IMR-90 (cell line): ENCODE results near the gene MPC2. TPM values are rescaled to one million over a fixed set of nuclear protein-coding genes. Genes with fewer than 3 reads are reported as not detected.
A peak's percentile ranks its signal among the peaks of the same experiment; 100 is the strongest.

Source experiments
- ATAC-seq: fragments of 200-7000 bp; cut with Tn5 transposase; 2 replicates; pipeline ENCODE4 v1.9.1; 2020; ENCODE audit warnings: low read depth, mild to moderate bottlenecking, moderate library complexity
- BruUV-seq: library from RNA; stranded (reverse); fragments of 400-500 nt; replicated peaks from 2 replicates; lab custom pipeline; 2021; lab: Mats Ljungman, UMichigan
- CTCF ChIA-PET: fragments of 300-600 bp; formaldehyde crosslinking; extraction: SDS; loops from one replicate; lab custom pipeline; 2021; ENCODE audit warnings: antibody characterized with exemption; lab: Yijun Ruan, JAX
- POLR2A ChIA-PET: fragments of 300-600 bp; sonication (Branson Sonifier 250); formaldehyde crosslinking; loops from one replicate; lab custom pipeline; 2022; ENCODE audit warnings: antibody characterized with exemption; ENCODE audit not compliant: unreplicated experiment; lab: Charles Lee
- DNase-seq: peaks from one replicate; pipeline ENCODE4 v3.0.0; 2013
- H2AFZ ChIP-seq: replicated peaks from 2 replicates; pipeline ENCODE3; 2013; ENCODE audit warnings: low read length, mild to moderate bottlenecking; ENCODE audit not compliant: poor library complexity
- H2AK5ac ChIP-seq: 2 replicates; pipeline ENCODE4 v1.6.1; 2013; ENCODE audit warnings: low read depth, low read length, inconsistent platforms
- H2AK9ac ChIP-seq: replicated peaks from 2 replicates; pipeline ENCODE3; 2013; ENCODE audit warnings: mild to moderate bottlenecking, low read depth, low read length, moderate library complexity; ENCODE audit not compliant: poor library complexity
- H2BK120ac ChIP-seq: 2 replicates; pipeline ENCODE4 v1.6.1; 2013; ENCODE audit warnings: low read depth, low read length, inconsistent platforms
- H2BK15ac ChIP-seq: 3 replicates; pipeline ENCODE4 v1.6.1; 2013; ENCODE audit warnings: low read depth, low read length, inconsistent platforms
- H2BK20ac ChIP-seq: 2 replicates; pipeline ENCODE4 v1.6.1; 2013; ENCODE audit warnings: low read depth, mild to moderate bottlenecking, inconsistent platforms, low read length, moderate library complexity
- H2BK5ac ChIP-seq: 2 replicates; pipeline ENCODE4 v1.6.1; 2013; ENCODE audit warnings: mild to moderate bottlenecking, low read depth, low read length, inconsistent platforms; ENCODE audit not compliant: poor library complexity, severe bottlenecking
- H3K14ac ChIP-seq: replicated peaks from 2 replicates; pipeline ENCODE4 v1.6.1; 2013; ENCODE audit warnings: low read depth, low read length, inconsistent platforms
- H3K18ac ChIP-seq: 2 replicates; pipeline ENCODE4 v1.6.1; 2013; ENCODE audit warnings: low read depth, low read length, control low read depth
- H3K23ac ChIP-seq: 2 replicates; pipeline ENCODE4 v1.6.1; 2013; ENCODE audit warnings: low read depth, low read length, inconsistent platforms
- H3K27ac ChIP-seq: 2 replicates; pipeline ENCODE4 v1.5.1; 2013; ENCODE audit warnings: mild to moderate bottlenecking, control low read depth, low read length; ENCODE audit not compliant: insufficient read depth
- H3K27me3 ChIP-seq: 2 replicates; pipeline ENCODE4 v1.6.1; 2013; ENCODE audit warnings: low read length; ENCODE audit not compliant: control insufficient read depth, insufficient read depth
- H3K36me3 ChIP-seq: 2 replicates; pipeline ENCODE4 v1.6.1; 2013; ENCODE audit warnings: low read length, mixed read lengths; ENCODE audit not compliant: control insufficient read depth, insufficient read depth
- H3K4ac ChIP-seq: 2 replicates; pipeline ENCODE4 v1.6.1; 2013; ENCODE audit warnings: low read depth, low read length, inconsistent platforms
- H3K4me1 ChIP-seq: 2 replicates; pipeline ENCODE4 v1.6.1; 2013; ENCODE audit warnings: low read length, mixed read lengths; ENCODE audit not compliant: control insufficient read depth, insufficient read depth
- H3K4me2 ChIP-seq: 2 replicates; pipeline ENCODE4 v1.6.1; 2013; ENCODE audit warnings: low read depth, mild to moderate bottlenecking, control low read depth, low read length, moderate library complexity
- H3K4me3 ChIP-seq: 2 replicates; pipeline ENCODE4 v1.5.1; 2013; ENCODE audit warnings: low read depth, mild to moderate bottlenecking, control low read depth, low read length, moderate library complexity; ENCODE audit not compliant: insufficient read depth
- H3K56ac ChIP-seq: 2 replicates; pipeline ENCODE4 v1.6.1; 2013; ENCODE audit warnings: low read length, inconsistent platforms; ENCODE audit not compliant: insufficient read depth; ENCODE audit errors: extremely low read depth
- H3K79me1 ChIP-seq, 2 experiments: 2 replicates each; pipeline ENCODE4 v1.6.1; 2013; ENCODE audit warnings: low read length in 2 of 2, inconsistent platforms in 1 of 2, low read depth in 1 of 2
- H3K9ac ChIP-seq: 2 replicates; pipeline ENCODE4 v1.6.1; 2013; ENCODE audit warnings: low read depth, low read length, control low read depth
- H3K9me1 ChIP-seq: 2 replicates; pipeline ENCODE4 v1.6.1; 2013; ENCODE audit warnings: low read length, inconsistent platforms; ENCODE audit not compliant: insufficient read depth
- H3K9me3 ChIP-seq: 2 replicates; pipeline ENCODE4 v1.6.1; 2013; ENCODE audit warnings: low read length; ENCODE audit not compliant: control insufficient read depth, insufficient read depth
- H4K20me1 ChIP-seq: 2 replicates; pipeline ENCODE4 v1.6.1; 2013; ENCODE audit warnings: low read length, inconsistent platforms; ENCODE audit not compliant: insufficient read depth
- H4K5ac ChIP-seq: 2 replicates; pipeline ENCODE4 v1.6.1; 2013; ENCODE audit warnings: mild to moderate bottlenecking, low read depth, low read length, control low read depth
- H4K8ac ChIP-seq, 2 experiments: 2 replicates each; pipeline ENCODE4 v1.6.1; 2013; ENCODE audit warnings: low read depth in 2 of 2, low read length in 2 of 2, control low read depth in 1 of 2, inconsistent platforms in 1 of 2
- H4K91ac ChIP-seq: 2 replicates; pipeline ENCODE4 v1.6.1; 2013; ENCODE audit warnings: low read depth, low read length, inconsistent platforms; ENCODE audit not compliant: insufficient read depth
- MAFK ChIP-seq: IDR thresholded peaks from 2 replicates; pipeline ENCODE4 v1.6.1; 2012; ENCODE audit warnings: low read depth, low read length, improper control_type of control experiment
- NFE2L2 ChIP-seq: fragments of 150-350 bp; IDR thresholded peaks from 2 replicates; pipeline ENCODE4 v1.6.1; 2016; ENCODE audit warnings: low read depth, mild to moderate bottlenecking, low read length
- WGBS, 2 experiments: methylation state at CpG; one replicate each; pipeline versions ENCODE4 v1.1.5 to v1.1.7; 2013; ENCODE audit warnings: missing lambda C conversion rate in 2 of 2; ENCODE audit not compliant: insufficient read length in 1 of 2; ENCODE audit errors: extremely low coverage in 2 of 2; 5-methylcytosine and 5-hydroxymethylcytosine counted together
- dilution Hi-C: fragments of 300-500 bp; cut with HindIII; formaldehyde crosslinking; loops from one replicate; pipeline ENCODE4 v1.14.3; 2018; ENCODE audit warnings: low sequenced_read_pairs; ENCODE audit not compliant: unreplicated experiment
- in situ Hi-C: fragments of 300-500 bp; cut with MboI; formaldehyde crosslinking; loops from 3 replicates; pipeline ENCODE4 v1.14.3; 2019; ENCODE audit warnings: low sequenced_read_pairs, inconsistent platforms, mixed read lengths
- intact Hi-C: fragments of 100-400 bp; cut with micrococcal nuclease; formaldehyde crosslinking; loops from 2 replicates; pipeline ENCODE4 v1.10.0; 2022
- polyA plus RNA-seq, 3 experiments: library from polyadenylated mRNA; depleted of rRNA; stranded (reverse); fragments of >200 nt; gene quantifications; 2 replicates each; pipeline ENCODE4 v1.2.3, GENCODE V29; 2012; ENCODE audit warnings: low replicate concordance in 1 of 3
- total RNA-seq: library from RNA; depleted of rRNA; stranded (reverse); fragments of >200 nt; gene quantifications from 2 replicates; pipeline ENCODE4 v1.2.3, GENCODE V29; 2012

Gene MPC2
- total and polyA plus RNA-seq, 2 of the 4 experiments (the other 2 are of a cell fraction) = 35.0 to 42.9 TPM

GRCh38 chr1:167922611-167923074 is 14.2 kb downstream of the MPC2 start:
- TF ChIP-seq NFE2L2 (no peak), MAFK (no peak)
- no peak overlapping the region for H3K9ac ChIP-seq
- H4K20me1 ChIP-seq = no peaks in the 10 kb centered on the region
- dilution Hi-C loops = no loop called here
- no peak overlapping the region for H2AK5ac ChIP-seq
- ChIA-PET CTCF (no interaction called here), POLR2A (no interaction called here)
- DNase-seq (no peak), ATAC-seq (no peak)
- H3K4me2 ChIP-seq = no peak overlapping the region
- H2AFZ ChIP-seq = no peak overlapping the region
- peaks cover 8 to 25% of the 10 kb centered on the region in 2 experiments for H3K79me1 ChIP-seq
- H3K27ac ChIP-seq = no peak overlapping the region
- no peaks in the 10 kb centered on the region for H3K9me1 ChIP-seq
- no TSS peak for BruUV-seq
- no peaks in the 10 kb centered on the region for H3K36me3 ChIP-seq
- no peak overlapping the region for H3K56ac ChIP-seq
- no peak overlapping the region for H2AK9ac ChIP-seq
- no peak overlapping the region for H3K18ac ChIP-seq
- no peak overlapping the region for H4K5ac ChIP-seq
- H2BK15ac ChIP-seq = no peak overlapping the region
- no peak overlapping the region for H2BK20ac ChIP-seq
- H3K14ac ChIP-seq = no peak overlapping the region
- in situ Hi-C loops = no loop called here
- no CpG with 5 or more reads among the region's 1 CpG for WGBS, 2 experiments
- no peak overlapping the region for H2BK120ac ChIP-seq
- no peak overlapping the region for H4K91ac ChIP-seq
- peak overlapping the region; percentile 54 for H2BK5ac ChIP-seq
- intact Hi-C loops = no loop called here
- no peaks in the 10 kb centered on the region for H3K27me3 ChIP-seq
- no peaks in the 10 kb centered on the region for H3K9me3 ChIP-seq
- H3K4me1 ChIP-seq = peaks cover 2% of the 10 kb centered on the region
- H3K4ac ChIP-seq = no peak overlapping the region
- H3K4me3 ChIP-seq = no peak overlapping the region
- H3K23ac ChIP-seq = no peak overlapping the region
- no peak overlapping the region for H4K8ac ChIP-seq
